ENCODE data around the gene TRMT2A. TPM values are rescaled to one million over a fixed set of nuclear protein-coding genes. Genes with fewer than 3 reads are reported as not detected.

Gene TRMT2A
- total RNA-seq, 1 experiment from 2014 or later, result 78.5 TPM

DNA sequence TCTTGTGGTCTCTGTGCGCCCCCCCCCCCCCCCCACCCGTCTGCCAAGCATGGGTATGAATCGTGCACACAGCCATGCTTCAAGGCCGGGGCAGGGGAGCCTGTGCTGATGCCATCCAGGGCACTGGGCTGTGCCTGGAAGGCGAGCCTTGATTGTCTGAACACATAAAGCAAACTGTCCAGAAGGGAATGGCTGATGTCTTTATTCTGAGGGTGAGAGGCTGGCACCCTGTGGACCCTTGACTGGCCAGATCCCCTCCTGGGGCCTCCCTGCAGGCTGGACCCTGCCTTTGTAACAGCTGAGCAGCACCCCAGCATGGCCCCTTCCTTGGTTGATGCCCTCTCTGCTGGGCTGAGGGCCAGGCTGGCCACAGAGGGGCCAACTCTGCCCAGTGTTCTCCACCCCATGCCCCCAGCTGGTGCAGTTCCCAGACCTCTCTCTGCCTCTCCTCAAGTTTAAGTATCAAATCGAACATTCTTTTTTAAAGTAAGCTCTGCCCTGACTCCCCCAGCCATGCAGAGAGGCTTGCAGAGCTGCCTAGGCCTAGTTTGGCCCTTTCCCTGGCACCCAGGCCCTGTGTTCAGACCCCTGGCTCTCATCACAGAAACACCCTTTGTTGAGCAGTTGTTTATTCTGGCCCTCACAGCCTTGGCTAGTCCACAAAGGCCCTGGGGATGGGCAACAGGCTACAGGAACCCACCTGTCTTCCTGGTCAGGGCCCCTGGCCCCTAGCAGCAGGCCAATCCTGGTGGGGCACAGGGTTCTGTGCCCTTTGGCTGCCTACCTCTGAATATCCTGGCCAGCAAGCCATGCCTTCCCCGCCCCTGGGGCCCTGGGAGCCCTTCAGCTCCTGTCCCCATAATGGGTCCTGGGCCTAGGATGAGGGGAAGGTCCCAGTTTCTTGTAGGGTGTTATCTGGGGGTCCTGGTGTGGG, 5.1 kb downstream of the TRMT2A start:
- H3K27me3 ChIP-seq (ENCODE audit: control insufficient read depth, insufficient read depth, low read length), result no peaks in the 10 kb centered on the region
- H3K36me3 ChIP-seq (replicated peaks; ENCODE audit: control insufficient read depth, insufficient read depth, low read length), result peaks cover 44% of the 10 kb centered on the region

GRCh38 chr22:20111045-20111688, 5.9 kb downstream of the TRMT2A start:
- Histone ChIP-seq H3K27me3 (ENCODE audit: control insufficient read depth, insufficient read depth, low read length) (no peaks in the 10 kb centered on the region), H3K36me3 (replicated peaks; ENCODE audit: control insufficient read depth, insufficient read depth, low read length) (peaks cover 51% of the 10 kb centered on the region), H3K4me3 (ENCODE audit: insufficient read depth, low read depth, low read length) (no peak overlapping the region)
- peak; percentile 88 for DNase-seq

More for the DNA sequence above, 5.1 kb downstream of the TRMT2A start:
- H3K4me3 ChIP-seq (ENCODE audit: insufficient read depth, low read depth, low read length), result no peak overlapping the region
- DNase-seq, result no peak

GRCh38 chr22:20110359-20110985, 6.6 kb downstream of the TRMT2A start:
- Histone ChIP-seq H3K4me3 (ENCODE audit: insufficient read depth, low read depth, low read length) (no peak overlapping the region), H3K27me3 (ENCODE audit: control insufficient read depth, insufficient read depth, low read length) (no peaks in the 10 kb centered on the region), H3K36me3 (replicated peaks; ENCODE audit: control insufficient read depth, insufficient read depth, low read length) (peaks cover 53% of the 10 kb centered on the region)
- DNase-seq, result no peak

DNA sequence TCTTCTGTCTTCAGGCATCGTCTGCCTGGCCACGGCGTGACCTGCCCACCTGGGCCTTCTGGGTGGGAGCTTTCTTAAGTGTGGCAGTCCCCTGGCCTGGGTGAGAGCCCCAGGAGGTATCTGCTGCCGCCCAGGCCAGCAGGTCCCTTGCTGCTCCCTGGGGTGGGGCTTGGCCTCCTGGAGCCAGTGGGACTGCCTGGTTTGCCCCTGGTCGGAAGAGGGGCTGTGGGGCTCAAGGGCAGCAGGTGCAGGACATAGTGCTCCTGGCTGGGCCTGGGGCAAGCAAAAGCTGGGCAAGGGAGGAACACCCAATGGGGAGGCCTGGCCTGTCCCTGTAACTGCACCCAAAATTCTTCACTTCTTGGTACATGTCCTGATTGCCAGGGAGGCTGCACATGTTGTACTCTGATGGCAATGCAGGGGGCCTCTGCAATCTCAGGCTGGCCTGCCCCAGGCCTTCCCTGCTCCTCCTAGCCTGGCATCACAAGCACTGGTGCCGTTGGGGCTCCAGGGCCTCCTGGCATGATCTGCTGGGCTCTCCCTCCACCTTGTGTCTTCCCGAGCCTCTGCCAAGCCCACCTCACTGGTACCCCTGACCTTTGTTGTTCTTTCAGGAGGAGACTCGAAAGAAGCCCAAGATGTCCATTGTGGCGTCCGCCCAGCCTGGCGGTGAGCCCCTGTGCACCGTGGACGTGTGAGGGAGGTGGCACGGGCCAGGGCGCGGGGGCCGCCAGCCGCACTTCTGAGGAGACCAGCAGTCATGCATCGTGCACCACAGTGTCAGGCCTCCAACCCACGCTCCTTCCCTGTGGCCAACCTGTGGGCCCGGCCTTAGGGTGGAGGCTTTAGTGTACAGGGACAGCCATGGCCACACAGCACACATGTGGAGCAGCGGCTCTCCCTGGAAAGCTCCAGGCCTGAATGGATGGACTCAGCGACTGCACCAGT, 7.3 kb downstream of the TRMT2A start:
- Histone ChIP-seq H3K27me3 (ENCODE audit: control insufficient read depth, insufficient read depth, low read length) (no peaks in the 10 kb centered on the region), H3K4me3 (ENCODE audit: insufficient read depth, low read depth, low read length) (no peak overlapping the region), H3K36me3 (replicated peaks; ENCODE audit: control insufficient read depth, insufficient read depth, low read length) (peaks cover 53% of the 10 kb centered on the region)
- peak; percentile 56 for DNase-seq

GRCh38 chr22:20108757-20109230, 8.2 kb downstream of the TRMT2A start:
- Histone ChIP-seq H3K36me3 (replicated peaks; ENCODE audit: control insufficient read depth, insufficient read depth, low read length) (peaks cover 50% of the 10 kb centered on the region), H3K4me3 (ENCODE audit: insufficient read depth, low read depth, low read length) (no peak overlapping the region), H3K27me3 (ENCODE audit: control insufficient read depth, insufficient read depth, low read length) (no peaks in the 10 kb centered on the region)
- DNase-seq, result no peak

- no peaks in the 10 kb centered on the region for H3K27me3 ChIP-seq (ENCODE audit: control insufficient read depth, insufficient read depth, low read length)
- DNase-seq, result no peak
- no peak overlapping the region for H3K4me3 ChIP-seq (ENCODE audit: insufficient read depth, low read depth, low read length)
- H3K36me3 ChIP-seq (replicated peaks; ENCODE audit: control insufficient read depth, insufficient read depth, low read length), result peaks cover 52% of the 10 kb centered on the region
These were observed 8.9 kb downstream of the TRMT2A start for GRCh38 chr22:20107951-20108756.

GRCh38 chr22:20107471-20107901, 9.5 kb downstream of the TRMT2A start:
- no peak for DNase-seq
- H3K27me3 ChIP-seq (ENCODE audit: control insufficient read depth, insufficient read depth, low read length), result no peaks in the 10 kb centered on the region
- H3K36me3 ChIP-seq (replicated peaks; ENCODE audit: control insufficient read depth, insufficient read depth, low read length), result peaks cover 52% of the 10 kb centered on the region
- no peak overlapping the region for H3K4me3 ChIP-seq (ENCODE audit: insufficient read depth, low read depth, low read length)

GRCh38 chr22:20106849-20107237, 10.2 kb downstream of the TRMT2A start:
- no peak for DNase-seq
- Histone ChIP-seq H3K27me3 (ENCODE audit: control insufficient read depth, insufficient read depth, low read length) (no peaks in the 10 kb centered on the region), H3K36me3 (replicated peaks; ENCODE audit: control insufficient read depth, insufficient read depth, low read length) (peaks cover 56% of the 10 kb centered on the region), H3K4me3 (ENCODE audit: insufficient read depth, low read depth, low read length) (no peak overlapping the region)

- no peak for DNase-seq
- H3K36me3 ChIP-seq (replicated peaks; ENCODE audit: control insufficient read depth, insufficient read depth, low read length), result peaks cover 55% of the 10 kb centered on the region
- H3K27me3 ChIP-seq (ENCODE audit: control insufficient read depth, insufficient read depth, low read length), result no peaks in the 10 kb centered on the region
- no peak overlapping the region for H3K4me3 ChIP-seq (ENCODE audit: insufficient read depth, low read depth, low read length)
These were observed 10.7 kb downstream of the TRMT2A start for GRCh38 chr22:20106205-20106848.

DNA sequence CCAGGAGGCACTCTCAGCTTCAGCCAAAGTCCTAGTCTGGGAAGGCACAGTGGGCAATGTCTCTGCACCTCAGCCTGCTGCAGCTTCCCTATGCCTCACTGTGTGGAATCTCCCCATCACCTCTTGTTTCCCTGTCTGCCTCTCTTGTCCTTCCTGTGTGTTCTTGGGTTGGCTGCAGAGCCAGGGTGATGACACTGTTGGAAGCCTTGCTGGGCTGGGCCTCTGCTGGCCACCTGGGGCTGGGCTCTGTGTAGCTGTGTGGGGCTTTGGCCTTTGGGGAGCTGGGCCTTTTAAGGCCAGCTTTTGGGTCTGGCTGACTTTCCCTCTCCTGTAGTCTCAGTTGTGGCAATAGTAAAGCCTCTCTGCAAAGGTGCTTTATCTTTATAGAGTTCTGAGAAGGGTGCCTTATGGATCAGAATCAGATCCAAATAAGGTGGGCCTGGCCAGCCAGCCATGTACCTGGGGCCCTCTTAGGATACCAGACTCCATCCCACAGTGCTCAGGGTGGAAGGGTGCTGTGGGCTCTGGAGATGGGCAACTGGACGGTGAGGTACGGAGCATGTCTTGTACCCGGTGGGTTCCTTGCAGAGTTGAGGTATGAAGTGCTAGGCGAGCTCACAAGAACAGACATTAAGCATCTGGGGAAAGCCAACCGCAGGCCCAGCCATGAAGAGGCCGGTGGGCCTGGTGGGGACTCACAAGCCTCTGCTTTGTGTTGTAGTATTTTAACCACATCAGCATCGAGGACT, 11.4 kb downstream of the TRMT2A start:
- no peaks in the 10 kb centered on the region for H3K27me3 ChIP-seq (ENCODE audit: control insufficient read depth, insufficient read depth, low read length)
- H3K36me3 ChIP-seq (replicated peaks; ENCODE audit: control insufficient read depth, insufficient read depth, low read length), result peaks cover 55% of the 10 kb centered on the region
- H3K4me3 ChIP-seq (ENCODE audit: insufficient read depth, low read depth, low read length), result no peak overlapping the region
- no peak for DNase-seq

DNA sequence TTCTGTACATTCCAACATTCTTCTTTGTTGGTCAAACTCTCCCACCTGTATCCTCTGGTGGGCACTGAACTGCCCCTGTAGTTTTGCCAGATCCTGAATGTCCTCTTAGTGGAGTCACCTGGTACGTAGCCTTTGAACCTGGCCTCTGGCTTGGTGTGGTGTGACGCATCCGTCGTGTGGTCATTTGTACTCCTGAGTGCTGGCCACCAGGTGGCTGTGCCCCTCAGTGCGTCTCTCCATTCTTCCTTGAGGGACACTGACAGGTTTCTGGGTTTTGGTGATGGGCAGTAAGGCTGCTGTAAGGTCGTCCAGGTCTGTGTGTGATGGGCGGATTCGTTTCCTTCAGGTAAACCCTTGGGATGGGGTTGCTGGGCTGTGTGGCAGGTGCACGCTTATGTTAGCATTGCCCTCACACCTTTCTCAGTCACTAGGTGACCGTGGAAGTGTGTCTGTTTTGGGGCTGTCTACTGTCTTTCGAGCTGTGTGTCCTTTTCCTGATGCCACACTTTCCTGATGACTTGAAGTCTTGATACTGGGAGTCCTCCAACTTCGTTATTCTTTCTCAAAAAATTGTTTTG, 14.7 kb downstream of the TRMT2A start:
- DNase-seq, result peak; percentile 74
- Histone ChIP-seq H3K36me3 (replicated peaks; ENCODE audit: control insufficient read depth, insufficient read depth, low read length) (peaks cover 52% of the 10 kb centered on the region), H3K4me3 (ENCODE audit: insufficient read depth, low read depth, low read length) (no peak overlapping the region), H3K27me3 (ENCODE audit: control insufficient read depth, insufficient read depth, low read length) (no peaks in the 10 kb centered on the region)

- peaks cover 46% of the 10 kb centered on the region for H3K36me3 ChIP-seq (replicated peaks; ENCODE audit: control insufficient read depth, insufficient read depth, low read length)
- no peaks in the 10 kb centered on the region for H3K27me3 ChIP-seq (ENCODE audit: control insufficient read depth, insufficient read depth, low read length)
- no peak overlapping the region for H3K4me3 ChIP-seq (ENCODE audit: insufficient read depth, low read depth, low read length)
- no peak for DNase-seq
These were observed 15.4 kb downstream of the TRMT2A start for GRCh38 chr22:20101638-20102037.

All from H7 (cell line).